Stimulated activated CD4-positive, alpha-beta T cell treated with anti-CD3 and anti-CD28 coated beads, Interleukin-15, amount 100 ng/mL, for 1 hour (primary cell): Measurements from ENCODE around the gene GIMAP5.

ENCODE experiments used
- DNase-seq, 2 donors: peaks; one replicate each; pipeline ENCODE4 v3.0.0-alpha.2; 2020; ENCODE audit warnings: low read depth in 1 of 2, low spot score in 1 of 2

The GIMAP5 gene

DNA sequence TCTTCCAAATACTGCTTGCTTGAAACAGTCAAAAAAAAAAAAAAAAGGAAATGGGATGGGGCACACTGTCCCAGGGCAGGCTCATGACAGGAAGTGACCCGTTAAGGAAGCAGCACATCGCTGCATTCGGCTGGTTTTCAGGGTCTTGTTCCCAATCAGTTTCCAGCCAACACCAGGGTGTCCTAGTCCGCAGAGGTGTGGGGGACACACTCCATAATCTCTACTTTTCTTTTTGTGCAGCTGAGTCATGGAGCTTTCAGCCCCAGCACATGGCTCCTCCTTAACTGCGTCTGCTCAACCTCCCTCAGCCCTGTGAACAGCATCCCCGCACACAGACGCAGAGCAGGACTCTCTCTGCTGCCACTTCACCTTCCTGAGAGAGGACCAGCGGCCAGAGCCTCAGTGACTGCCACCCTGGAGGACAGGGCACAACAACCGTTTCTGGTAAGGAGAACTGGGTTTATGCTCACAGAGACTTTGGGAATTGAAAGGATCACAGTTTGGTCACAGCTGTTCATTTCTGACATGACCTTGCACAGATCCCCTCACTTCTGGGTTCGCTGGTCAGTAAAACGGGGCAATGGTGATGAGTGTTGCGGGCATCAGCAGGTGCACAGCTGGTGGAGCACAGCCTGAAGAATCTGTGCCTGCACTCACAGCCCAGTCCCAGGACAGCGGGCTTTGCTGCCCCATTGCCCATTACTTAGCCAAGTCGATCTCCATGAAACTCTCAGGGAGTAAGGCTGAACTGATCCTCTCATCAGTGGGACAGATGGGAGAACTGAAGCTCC is at the start of gene GIMAP5:
Gene GIMAP5 (plus strand): TSS at position 154 of the 791 bp plus-strand sequence. CDS start 3,467 bp downstream, outside the sequence.
- peak in 1 of 2 donors; percentile 40 for DNase-seq

DNA sequence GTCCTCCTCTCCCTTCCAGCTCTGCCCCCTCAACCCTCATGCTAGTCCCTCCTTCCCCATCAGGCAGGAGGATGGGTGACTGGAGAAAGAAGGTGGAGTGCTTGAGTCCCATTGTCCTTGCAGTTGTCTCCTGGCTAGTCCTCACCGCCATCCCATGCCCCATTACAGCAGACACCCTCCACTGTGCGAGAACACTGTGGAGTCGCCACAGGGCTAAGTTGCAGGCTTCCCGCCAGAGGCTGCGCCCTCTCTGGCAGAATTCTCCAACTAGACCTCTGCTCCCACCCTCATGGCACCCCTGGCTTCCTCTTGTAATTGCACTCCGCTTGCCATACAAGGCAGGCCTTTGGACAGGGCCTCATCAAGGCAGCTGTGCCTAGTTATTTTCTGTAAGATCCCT is 48.6 kb upstream of the GIMAP5 start:
- DNase-seq = no peak

DNA sequence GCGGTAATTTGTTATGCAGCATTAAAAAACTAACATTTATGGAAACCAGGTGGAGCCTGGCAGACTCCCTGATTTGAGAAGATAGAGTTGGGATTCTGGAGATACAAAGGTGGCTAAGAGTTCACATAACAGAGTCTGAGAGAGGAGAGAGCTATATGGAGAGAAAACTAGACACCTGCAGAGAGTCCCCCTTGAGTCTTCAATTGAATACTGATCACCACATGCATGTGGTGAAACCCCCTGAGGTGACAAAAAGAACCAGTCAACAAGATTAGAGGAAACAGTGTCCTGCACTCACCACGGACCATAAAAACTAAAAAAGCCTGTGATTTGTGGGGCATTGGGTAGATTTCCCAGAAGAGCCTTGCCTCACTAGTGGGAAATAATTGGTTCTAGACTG is 41.6 kb upstream of the GIMAP5 start:
- DNase-seq = no peak

DNA sequence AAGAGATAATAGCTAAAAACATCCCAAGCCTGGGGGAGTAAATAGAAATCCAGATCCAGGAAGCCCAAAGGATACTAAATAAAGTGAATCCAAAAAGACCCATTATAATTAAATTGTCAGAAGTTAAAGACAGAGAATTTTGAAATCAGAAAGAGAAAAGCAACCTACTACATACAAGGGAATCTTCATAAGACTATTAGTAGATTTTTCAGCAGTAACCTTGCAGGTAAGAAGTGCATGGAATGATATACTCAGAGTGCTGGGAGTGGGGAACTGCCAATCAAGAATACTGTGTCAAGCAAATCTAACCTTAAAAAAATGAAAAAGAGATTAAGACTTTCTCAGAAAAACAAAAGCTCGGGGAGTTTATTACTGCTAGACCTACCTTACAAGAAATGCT is 34.0 kb upstream of the GIMAP5 start:
- no peak for DNase-seq

DNA sequence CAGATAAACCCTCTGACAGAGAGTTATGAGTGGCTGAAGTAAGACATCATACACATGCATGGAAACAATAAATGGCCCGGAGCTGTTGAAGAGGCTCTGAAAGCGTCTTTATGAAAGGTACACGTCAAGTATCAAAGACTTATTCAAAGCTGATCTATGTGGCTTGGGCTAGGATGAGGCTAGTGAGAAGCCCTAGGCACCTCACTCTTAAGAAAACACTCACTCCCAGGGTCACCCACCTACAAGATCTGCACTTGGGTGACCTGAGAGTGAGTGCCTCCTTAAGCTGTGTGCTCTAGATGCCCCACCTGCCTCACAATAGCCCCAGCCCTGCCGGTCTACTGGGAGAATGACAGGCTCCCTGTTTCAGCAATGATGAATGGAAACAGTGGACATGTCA is 21.9 kb upstream of the GIMAP5 start:
- no peak for DNase-seq

DNA sequence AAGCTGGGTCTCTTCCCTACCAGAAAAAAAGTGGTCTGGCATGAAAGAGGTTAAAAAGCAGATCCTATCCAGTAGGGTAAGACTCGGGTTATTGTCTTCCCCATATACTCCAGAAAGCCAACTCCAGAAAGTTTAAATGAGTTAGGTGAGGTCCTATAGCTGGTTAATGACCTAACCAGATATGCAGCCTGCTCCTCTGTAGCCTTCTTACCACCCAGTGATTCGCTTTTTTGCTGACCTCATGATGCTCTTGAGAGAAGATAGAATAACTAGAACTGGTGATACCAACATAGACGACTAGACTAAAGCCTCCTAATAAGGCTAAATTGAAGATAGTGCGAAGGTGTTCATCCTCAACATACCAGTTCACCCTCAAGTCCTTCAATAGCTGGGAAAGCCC is 21.5 kb upstream of the GIMAP5 start:
- no peak for DNase-seq

DNA sequence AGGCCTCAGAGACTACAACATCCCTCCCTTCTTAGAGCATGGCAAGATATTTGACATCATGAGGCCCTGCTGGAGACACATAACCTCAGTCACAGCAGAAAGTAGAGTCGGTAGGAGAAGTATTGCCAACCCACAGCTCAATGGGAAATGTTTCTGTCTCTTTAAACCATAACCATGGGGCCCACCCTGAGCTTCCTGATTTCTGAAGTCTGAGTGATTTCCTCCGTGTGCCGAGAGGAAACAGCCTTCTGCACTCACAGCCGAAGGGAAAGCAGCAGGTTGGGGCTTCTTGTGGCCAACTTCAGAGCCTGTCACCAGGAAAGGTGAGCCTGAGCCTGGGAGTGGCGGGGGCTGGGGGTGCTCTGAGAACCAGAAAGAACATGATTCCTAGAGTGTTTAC is 20.9 kb upstream of the GIMAP5 start, which contains the start of gene GIMAP1:
Gene GIMAP1 (plus strand): TSS at position 246 of the 400 bp plus-strand sequence. CDS start 2,435 bp downstream, outside the sequence.
- DNase-seq = peak; percentile 29 to 43

DNA sequence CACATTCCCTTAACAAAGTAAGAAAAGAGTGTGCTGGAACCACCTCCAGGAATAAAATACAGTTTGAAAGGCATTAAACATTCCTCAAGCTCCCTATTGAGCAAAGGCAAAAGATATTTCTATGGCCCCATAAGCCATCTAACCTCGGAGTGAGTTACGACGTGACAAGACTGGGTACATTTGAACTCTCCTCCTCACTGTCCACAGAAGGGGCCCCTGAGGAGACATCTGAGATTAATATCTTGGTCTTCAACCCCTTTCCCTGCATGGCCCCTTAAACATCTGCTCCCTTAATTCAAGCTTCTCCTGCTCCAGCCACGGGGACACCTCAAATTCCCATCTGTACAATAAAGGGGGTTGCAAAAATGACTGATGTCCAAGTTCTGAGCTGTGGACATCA is 20.3 kb upstream of the GIMAP5 start:
- no peak for DNase-seq

DNA sequence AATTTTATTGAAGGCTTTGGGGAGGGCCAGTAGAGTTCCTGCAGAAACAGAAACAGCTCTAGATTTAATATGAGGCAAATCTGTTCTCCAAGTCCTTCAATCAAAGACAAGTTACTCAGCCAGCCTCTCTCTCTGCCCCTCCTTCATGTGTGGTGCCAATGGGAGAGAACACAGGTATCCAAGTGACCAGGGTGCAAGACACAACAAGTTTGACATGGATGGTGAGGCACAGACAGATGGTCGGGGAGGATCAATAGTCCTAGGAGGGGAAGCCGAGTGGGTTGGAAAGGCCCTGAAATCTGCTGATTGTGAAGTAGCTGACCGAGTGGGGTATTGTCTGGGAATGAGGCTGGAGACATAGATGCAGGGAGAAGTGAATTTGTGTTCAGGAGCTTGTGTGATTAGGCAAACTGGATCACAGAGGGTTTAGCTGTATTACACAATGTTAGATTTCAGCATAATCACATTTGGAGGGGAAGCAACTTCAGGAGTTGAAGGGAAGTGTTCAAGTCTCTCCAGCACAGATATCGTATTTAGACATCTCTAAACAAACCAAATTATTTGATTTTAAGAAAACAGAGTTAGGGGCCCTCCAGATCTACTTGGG is 19.3 kb upstream of the GIMAP5 start:
- DNase-seq = no peak

DNA sequence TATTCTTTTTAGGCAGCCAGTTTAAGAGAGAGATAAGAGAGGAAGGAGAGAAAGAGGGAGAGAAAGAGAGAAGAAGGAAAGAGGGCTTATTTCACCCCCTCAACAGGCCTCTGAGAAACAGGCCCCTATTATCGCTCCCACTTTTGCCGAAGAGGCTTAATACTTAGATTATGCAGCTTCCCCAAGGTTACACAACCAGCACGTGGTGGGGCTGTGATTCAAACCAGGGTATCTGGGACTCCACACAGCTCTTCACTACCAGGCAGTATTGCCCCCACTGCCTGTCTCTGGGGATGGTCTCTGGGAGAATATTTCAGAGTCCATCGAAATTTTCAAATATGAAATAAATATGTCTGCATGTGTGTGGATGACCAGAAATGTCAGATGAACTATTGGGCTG is 17.8 kb upstream of the GIMAP5 start:
- DNase-seq = no peak

DNA sequence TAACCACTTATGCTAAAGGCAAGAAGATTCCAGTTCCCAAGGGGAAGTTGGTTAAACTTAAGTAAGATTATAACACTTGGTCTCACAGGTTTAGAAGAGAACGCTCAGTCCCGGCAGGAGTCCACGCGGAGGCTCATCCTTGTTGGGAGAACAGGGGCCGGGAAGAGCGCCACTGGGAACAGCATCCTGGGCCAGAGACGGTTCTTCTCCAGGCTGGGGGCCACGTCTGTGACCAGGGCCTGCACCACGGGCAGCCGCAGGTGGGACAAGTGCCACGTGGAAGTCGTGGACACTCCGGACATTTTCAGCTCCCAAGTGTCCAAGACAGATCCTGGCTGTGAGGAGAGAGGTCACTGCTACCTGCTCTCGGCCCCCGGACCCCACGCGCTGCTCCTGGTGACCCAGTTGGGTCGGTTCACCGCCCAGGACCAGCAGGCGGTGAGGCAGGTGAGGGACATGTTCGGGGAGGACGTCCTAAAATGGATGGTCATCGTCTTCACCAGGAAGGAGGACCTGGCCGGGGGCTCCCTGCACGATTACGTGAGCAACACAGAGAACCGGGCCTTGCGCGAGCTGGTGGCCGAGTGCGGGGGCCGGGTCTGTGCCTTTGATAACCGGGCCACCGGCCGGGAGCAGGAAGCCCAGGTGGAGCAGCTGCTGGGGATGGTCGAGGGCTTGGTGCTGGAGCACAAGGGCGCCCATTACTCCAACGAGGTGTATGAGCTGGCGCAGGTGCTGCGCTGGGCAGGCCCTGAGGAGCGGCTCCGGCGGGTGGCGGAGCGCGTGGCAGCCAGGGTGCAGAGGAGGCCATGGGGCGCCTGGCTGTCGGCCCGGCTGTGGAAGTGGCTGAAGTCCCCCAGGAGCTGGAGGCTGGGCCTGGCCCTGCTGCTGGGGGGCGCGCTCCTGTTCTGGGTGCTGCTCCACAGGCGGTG is 17.0 kb upstream of the GIMAP5 start:
- DNase-seq = no peak

DNA sequence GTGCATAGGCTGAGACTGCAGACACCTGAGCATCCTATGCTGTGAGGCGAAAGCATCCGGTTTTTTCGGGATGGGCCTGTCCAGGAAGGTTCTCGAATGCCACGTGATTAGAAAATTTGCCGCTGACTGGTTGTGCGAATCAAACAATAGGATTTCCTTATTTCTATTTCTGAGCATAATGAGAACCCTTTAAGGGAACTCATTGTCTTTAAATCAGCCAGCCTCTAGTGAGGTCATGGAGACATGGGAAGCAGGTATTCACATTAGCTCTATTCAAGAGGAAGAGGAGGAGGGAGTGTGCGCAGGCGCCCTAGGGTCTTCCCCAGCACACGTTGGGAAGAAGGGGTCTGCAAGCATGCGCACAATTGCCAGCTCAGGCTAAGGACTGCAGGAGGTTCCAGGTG is 15.2 kb upstream of the GIMAP5 start:
- DNase-seq = no peak

DNA sequence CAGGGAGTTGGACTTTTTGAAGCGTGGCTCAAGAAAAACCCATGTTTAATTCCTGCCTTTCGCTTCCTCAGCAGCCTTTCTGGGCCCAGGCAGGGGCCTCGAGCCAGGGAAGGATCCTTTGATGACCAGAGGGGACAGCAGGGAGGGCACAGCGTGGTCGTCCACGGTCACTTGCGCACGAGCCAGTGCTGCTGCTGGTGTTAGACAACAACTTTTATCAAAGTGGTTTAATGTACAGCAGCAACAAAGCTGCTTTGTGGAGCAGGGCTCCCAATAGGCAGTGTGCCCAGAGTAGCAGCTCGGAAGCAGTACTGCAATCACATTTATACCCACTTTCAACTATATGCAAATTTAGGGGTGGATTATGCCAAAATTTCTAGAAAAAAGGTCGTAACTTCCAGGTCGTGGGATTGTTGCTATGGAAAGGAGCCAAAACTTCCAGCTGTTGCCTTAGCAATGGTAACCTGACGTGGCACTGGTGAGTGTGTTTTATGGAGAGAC is 14.7 kb upstream of the GIMAP5 start:
- no peak for DNase-seq

DNA sequence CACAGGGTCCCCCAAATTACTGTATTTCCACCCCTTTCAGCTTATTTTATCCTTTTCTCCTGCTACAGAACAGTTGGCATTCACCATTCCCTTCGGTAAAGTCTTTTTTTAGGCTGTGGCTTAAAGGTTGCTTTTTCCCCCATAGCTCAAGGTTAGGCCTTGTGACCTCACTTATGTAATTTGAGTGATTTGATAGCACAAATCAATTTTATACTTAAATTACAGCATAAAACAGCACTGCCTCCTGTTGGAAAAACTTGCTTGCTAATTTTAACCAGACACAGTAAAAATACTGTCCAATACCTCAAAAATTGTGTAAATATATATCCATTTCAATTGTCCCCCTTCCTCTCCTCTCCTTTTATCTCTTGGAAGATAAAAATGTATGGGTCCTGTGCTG is 13.8 kb upstream of the GIMAP5 start:
- DNase-seq = no peak

DNA sequence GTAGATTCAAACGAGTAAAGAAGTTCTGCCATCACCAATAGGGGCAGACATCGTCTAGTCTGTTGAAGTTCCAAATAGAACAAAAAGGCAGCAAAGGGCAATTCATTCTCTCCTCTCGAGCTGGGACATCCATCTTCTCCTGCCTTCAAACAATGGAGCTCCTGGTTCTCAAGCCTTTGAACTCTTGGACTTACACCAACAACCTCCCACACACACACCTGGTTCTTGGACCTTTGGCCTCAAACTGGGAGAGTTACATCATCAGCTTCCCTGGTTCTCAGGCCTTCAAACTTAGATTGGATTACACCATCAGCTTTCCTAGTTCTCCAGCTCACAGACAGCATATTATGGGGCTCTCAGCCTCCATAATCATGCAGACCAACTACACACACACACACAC is 9.8 kb upstream of the GIMAP5 start:
- DNase-seq = no peak

DNA sequence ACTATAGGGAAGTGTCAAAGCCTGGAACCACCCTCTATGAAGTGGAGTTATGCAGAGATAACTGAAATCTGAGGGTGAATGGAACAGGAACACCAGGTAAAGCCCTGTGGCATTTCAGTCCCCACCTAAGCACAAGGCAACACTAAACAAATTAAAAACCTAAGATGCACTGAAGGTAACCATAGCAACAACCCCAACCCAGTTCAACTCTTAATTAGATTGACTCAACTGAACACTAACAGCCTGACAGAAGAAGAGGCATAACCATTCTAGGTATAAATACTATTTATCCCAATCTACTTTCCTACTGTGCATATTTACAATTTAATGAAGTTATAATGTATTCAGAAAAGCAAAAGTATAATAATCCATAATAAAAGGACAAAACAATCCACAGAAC is 9.2 kb upstream of the GIMAP5 start:
- DNase-seq = no peak

DNA sequence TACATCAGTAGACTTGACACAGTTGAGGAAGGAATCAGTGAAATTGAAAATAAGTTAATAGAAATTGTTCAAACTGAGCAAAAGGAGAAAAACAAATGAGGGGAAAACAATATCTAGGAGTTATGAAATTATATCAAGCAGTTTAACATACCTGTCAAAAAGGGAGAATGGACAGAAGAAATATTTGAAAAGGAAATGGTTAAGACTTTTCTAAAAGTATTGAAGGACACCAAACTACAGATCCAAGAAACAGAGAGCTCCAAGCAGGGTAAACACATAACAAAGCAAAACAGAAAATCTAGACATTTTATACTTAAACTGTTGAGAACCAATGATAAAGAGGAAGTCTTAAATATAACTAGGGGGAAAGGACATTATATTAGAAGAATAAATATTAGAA is 8.6 kb upstream of the GIMAP5 start:
- DNase-seq = no peak

DNA sequence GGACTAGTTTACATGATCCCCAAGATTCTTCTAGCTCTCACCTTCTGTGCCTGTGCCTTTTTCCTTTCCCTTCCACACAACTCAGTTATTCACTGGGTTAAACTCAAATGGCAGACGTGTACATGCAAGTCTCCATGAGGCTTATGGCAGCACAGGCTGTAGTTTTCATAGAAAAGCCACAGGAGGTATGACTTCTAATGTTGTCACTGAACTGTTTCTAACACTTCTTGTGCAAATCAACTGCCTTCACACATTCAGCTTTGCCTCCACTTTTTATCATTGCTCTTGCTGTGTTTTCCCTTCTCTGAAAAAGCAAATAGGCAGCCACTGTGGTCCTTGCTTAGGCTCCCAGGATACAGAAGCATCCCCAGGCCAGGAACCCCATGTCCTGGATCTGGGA is 5.3 kb upstream of the GIMAP5 start:
- no peak for DNase-seq

DNA sequence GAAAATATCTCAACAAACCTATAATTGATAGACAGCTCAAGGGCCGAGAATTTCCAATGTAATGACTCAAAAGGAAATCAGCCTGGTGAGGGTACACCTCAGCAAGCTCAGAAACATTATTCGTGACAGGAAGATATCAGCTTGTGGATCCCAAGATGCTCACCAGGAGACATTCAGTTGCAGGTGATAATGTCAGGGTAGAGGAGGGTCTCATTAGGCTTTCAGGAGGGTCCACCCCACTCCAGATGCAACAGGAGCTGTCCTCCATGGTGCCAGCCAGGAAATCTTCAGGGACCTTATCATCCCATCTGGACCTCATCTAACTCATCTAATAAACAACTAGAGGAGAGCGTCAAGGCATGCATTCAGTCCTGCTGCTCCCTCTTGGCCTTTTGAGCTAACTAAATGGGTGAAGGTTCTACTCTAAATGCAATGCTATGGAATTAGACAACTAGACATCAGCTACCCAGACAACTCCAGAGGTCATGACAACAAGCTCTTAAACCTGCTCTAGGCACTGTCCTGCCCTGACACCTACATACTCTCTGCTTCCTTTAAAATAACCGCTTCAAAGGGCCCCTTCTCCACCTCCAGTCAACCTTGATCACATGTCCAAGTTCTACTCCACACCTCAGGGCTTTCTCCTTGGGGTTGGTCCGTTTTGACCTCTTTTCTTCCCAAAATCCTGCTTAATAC is 4.3 kb upstream of the GIMAP5 start:
- DNase-seq = no peak

DNA sequence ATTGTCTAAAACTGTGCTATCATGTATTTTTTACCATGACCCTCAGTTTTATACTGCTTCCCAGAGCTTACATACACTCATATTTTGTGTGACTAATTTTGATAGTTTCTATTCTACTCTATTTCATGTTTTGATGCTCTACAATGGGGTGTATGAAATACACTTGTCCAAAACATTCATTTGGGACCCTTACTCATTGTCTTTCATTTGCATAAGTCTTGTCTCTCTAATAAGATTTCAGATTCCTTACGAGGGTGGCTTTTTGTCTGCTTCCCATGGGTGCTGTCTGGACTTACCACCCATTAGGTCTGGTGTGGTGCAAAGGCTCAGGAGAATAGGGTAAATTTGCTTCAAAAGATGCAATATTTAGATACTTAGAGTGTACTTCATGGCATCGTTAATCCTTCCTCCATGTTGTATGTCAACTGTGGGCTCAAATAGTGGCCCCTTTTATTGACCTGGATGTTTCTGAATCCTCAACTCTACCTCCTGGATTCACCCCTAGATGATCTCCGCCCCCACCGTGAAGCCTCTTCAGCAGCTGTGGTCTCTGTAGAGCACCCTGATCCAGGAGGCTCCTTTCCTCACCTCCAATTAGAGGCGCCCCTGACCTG is 3.6 kb upstream of the GIMAP5 start:
- DNase-seq = no peak
